GM12875 (cell line): ENCODE data around the gene INPP5F.

Source experiments
- H3K4me3 ChIP-seq: one replicate; pipeline ENCODE4 v1.5.1; 2011; ENCODE audit warnings: low read depth, low read length, control low read depth
- CTCF ChIP-seq: IDR thresholded peaks from 2 replicates; pipeline ENCODE4 v1.5.1; 2011; ENCODE audit warnings: low read depth, mild to moderate bottlenecking, control low read depth, inconsistent platforms, low read length, moderate library complexity, borderline replicate concordance; ENCODE audit not compliant: insufficient read depth

Gene INPP5F

GRCh38 chr10:119758448-119759195 lies 32.8 kb downstream of the INPP5F start:
- no peak overlapping the region for H3K4me3 ChIP-seq
- no peak for TF ChIP-seq CTCF

GRCh38 chr10:119759832-119760231 lies 34.0 kb downstream of the INPP5F start:
- H3K4me3 ChIP-seq, result no peak overlapping the region
- no peak for TF ChIP-seq CTCF

GRCh38 chr10:119761106-119761505 lies 35.3 kb downstream of the INPP5F start:
- no peak for TF ChIP-seq CTCF

GRCh38 chr10:119762035-119762434 lies 36.2 kb downstream of the INPP5F start:
- H3K4me3 ChIP-seq, result no peak overlapping the region
- no peak for TF ChIP-seq CTCF

More at GRCh38 chr10:119761106-119761505, 35.3 kb downstream of the INPP5F start:
- H3K4me3 ChIP-seq, result no peak overlapping the region

- TF ChIP-seq CTCF, result no peak
Measured at GRCh38 chr10:119762805-119763798, 37.3 kb downstream of the INPP5F start.

GRCh38 chr10:119768455-119769094 lies 42.7 kb downstream of the INPP5F start:
- no peak overlapping the region for H3K4me3 ChIP-seq
- TF ChIP-seq CTCF, result no peak

More at GRCh38 chr10:119762805-119763798, 37.3 kb downstream of the INPP5F start:
- no peak overlapping the region for H3K4me3 ChIP-seq
